Left colon (tissue), 2 donors: Measurements from ENCODE around the gene PRXL2B. TPM values are rescaled to one million over a fixed set of nuclear protein-coding genes. Genes with fewer than 3 reads are reported as not detected.
A peak's percentile ranks its signal among the peaks of the same experiment; 100 is the strongest.
"Not testable (repeated sequence)": the region's sequence is repeated elsewhere in the genome, so short reads cannot be mapped to it uniquely, and the experiment has no call there.

ENCODE experiments used
- ATAC-seq: fragments of 200-7000 bp; cut with Tn5 transposase; one replicate; pipeline ENCODE4 v1.9.1; 2020; ENCODE audit warnings: mild to moderate bottlenecking, moderate library complexity
- DNase-seq, 2 donors: peaks; one replicate each; pipeline ENCODE4 v3.0.0-alpha.2; 2020
- intact Hi-C, 2 donors: fragments of 100-400 bp; cut with DNase I in 1 of 2; cut with micrococcal nuclease in 1 of 2; formaldehyde crosslinking; loops; one replicate each; pipeline versions ENCODE4 v1.11.2 to v1.14.0; 2022; cut with DNase I, micrococcal nuclease
- total RNA-seq, 2 donors: library from RNA; stranded (reverse); fragmentation: NEBNext Ultra II Directional; extraction: Animal tissue kit (Norgen Biotek cat#: 25700); gene quantifications; one replicate each; pipeline ENCODE4 v1.2.1, GENCODE V29; 2021
- donor health status: DM: no; HTN: no; CAD: no.
- donor health status: DM: yes; HTN: yes; CAD: no.

PRXL2B gene
- total RNA-seq, 2 donors from 2014 or later, result 73.9 to 86.3 TPM

- intact Hi-C loops, result no loop called here
- no peak for DNase-seq
These were observed 26.1 kb upstream of the PRXL2B start for GRCh38 chr1:2560299-2561073.

GRCh38 chr1:2561446-2561845, 25.1 kb upstream of the PRXL2B start:
- ATAC-seq, result no peak
- no peak for DNase-seq
- intact Hi-C loops, result no loop called here

More at GRCh38 chr1:2560299-2561073, 26.1 kb upstream of the PRXL2B start:
- no peak for ATAC-seq

GRCh38 chr1:2561898-2562895, 24.4 kb upstream of the PRXL2B start:
- intact Hi-C loops, result no loop called here
- ATAC-seq, result no peak
- no peak for DNase-seq

- ATAC-seq, result no peak
- intact Hi-C loops, result no loop called here
- DNase-seq, result no peak
These were observed 23.4 kb upstream of the PRXL2B start for GRCh38 chr1:2563205-2563604.

GRCh38 chr1:2564006-2564814, 22.4 kb upstream of the PRXL2B start:
- ATAC-seq (peak; percentile 0), DNase-seq (no peak)
- intact Hi-C loops, result no loop called here

GRCh38 chr1:2564815-2565374, 21.7 kb upstream of the PRXL2B start:
- DNase-seq (peak; percentile 66 to 73), ATAC-seq (peak; percentile 75)
- intact Hi-C loops, result no loop called here

- ATAC-seq, result peak; percentile 5
- intact Hi-C loops, result no loop called here
- DNase-seq, result no peak
These were observed 20.2 kb upstream of the PRXL2B start for GRCh38 chr1:2566101-2567045.

GRCh38 chr1:2567083-2567679, 19.4 kb upstream of the PRXL2B start:
- DNase-seq, result no peak
- no peak for ATAC-seq
- intact Hi-C loops, result no loop called here

GRCh38 chr1:2568187-2568816, 18.3 kb upstream of the PRXL2B start:
- DNase-seq, intact Hi-C loops, ATAC-seq: not testable (repeated sequence)

GRCh38 chr1:2569060-2569459, 17.5 kb upstream of the PRXL2B start:
- ATAC-seq, result no peak
- intact Hi-C loops, result no loop called here
- no peak for DNase-seq

GRCh38 chr1:2569703-2570102, 16.9 kb upstream of the PRXL2B start:
- intact Hi-C loops, DNase-seq, ATAC-seq: not testable (repeated sequence)

GRCh38 chr1:2570332-2570731, 16.2 kb upstream of the PRXL2B start:
- intact Hi-C loops, result no loop called here
- ATAC-seq (no peak), DNase-seq (no peak)

GRCh38 chr1:2571348-2571747, 15.2 kb upstream of the PRXL2B start:
- intact Hi-C loops, result no loop called here
- no peak for DNase-seq

GRCh38 chr1:2573250-2573920, 13.2 kb upstream of the PRXL2B start:
- intact Hi-C loops, result no loop called here
- ATAC-seq (no peak), DNase-seq (no peak)

More at GRCh38 chr1:2571348-2571747, 15.2 kb upstream of the PRXL2B start:
- no peak for ATAC-seq

GRCh38 chr1:2574350-2574749, 12.2 kb upstream of the PRXL2B start:
- intact Hi-C loops, result no loop called here
- no peak for DNase-seq
- ATAC-seq, result no peak
